ENCODE results near the gene INPP5D.

Gene INPP5D

GRCh38 chr2:233255151-233255550 is 195.0 kb downstream of the INPP5D start:
- peaks cover 12% of the 10 kb centered on the region for H3K36me3 ChIP-seq (replicated peaks; ENCODE audit: low read depth, low read length)

GRCh38 chr2:233256048-233256447 is 195.9 kb downstream of the INPP5D start:
- Histone ChIP-seq H3K79me2 (ENCODE audit: low read length) (peaks cover 54% of the 10 kb centered on the region), H3K36me3 (replicated peaks; ENCODE audit: low read depth, low read length) (peaks cover 12% of the 10 kb centered on the region), H2AFZ (ENCODE audit: low read depth, low read length) (no peak overlapping the region), H3K4me1 (ENCODE audit: low read length) (peaks cover 15% of the 10 kb centered on the region), H3K4me3 (ENCODE audit: low read length) (no peak overlapping the region), H4K20me1 (ENCODE audit: insufficient read depth, low read length) (no peaks in the 10 kb centered on the region), H3K4me2 (ENCODE audit: low read length) (no peak overlapping the region), H3K27ac (ENCODE audit: low read length) (no peak overlapping the region; the same call in 1 of the 2 replicates), H3K9me3 (ENCODE audit: insufficient read depth, low read length) (no peaks in the 10 kb centered on the region), H3K9ac (ENCODE audit: low read length) (no peak overlapping the region), H3K27me3 (ENCODE audit: low read depth, low read length) (no peaks in the 10 kb centered on the region)
- TF ChIP-seq EZH2phosphoT487 (IDR thresholded peaks at IDR 0.05; ENCODE audit: low read depth), result no peak
- TF ChIP-seq, protein P1, sequence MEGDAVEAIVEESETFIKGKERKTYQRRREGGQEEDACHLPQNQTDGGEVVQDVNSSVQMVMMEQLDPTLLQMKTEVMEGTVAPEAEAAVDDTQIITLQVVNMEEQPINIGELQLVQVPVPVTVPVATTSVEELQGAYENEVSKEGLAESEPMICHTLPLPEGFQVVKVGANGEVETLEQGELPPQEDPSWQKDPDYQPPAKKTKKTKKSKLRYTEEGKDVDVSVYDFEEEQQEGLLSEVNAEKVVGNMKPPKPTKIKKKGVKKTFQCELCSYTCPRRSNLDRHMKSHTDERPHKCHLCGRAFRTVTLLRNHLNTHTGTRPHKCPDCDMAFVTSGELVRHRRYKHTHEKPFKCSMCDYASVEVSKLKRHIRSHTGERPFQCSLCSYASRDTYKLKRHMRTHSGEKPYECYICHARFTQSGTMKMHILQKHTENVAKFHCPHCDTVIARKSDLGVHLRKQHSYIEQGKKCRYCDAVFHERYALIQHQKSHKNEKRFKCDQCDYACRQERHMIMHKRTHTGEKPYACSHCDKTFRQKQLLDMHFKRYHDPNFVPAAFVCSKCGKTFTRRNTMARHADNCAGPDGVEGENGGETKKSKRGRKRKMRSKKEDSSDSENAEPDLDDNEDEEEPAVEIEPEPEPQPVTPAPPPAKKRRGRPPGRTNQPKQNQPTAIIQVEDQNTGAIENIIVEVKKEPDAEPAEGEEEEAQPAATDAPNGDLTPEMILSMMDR (IDR thresholded peaks at IDR 0.05; ENCODE audit: low read depth, low read length), result no peak

More at GRCh38 chr2:233255151-233255550, 195.0 kb downstream of the INPP5D start:
- H3K4me1 ChIP-seq (ENCODE audit: low read length), result peaks cover 18% of the 10 kb centered on the region
- H3K27ac ChIP-seq (ENCODE audit: low read length), result no peak overlapping the region
- TF ChIP-seq EZH2phosphoT487 (IDR thresholded peaks at IDR 0.05; ENCODE audit: low read depth), result no peak
- TF ChIP-seq, protein P1 (IDR thresholded peaks at IDR 0.05; ENCODE audit: low read depth, low read length), result no peak
- no peaks in the 10 kb centered on the region for H4K20me1 ChIP-seq (ENCODE audit: insufficient read depth, low read length)
- peaks cover 4% of the 10 kb centered on the region; the same call in 1 of the 2 replicates for H3K9me3 ChIP-seq (ENCODE audit: insufficient read depth, low read length)
- H3K79me2 ChIP-seq (ENCODE audit: low read length), result peaks cover 54% of the 10 kb centered on the region
- no peak overlapping the region for H2AFZ ChIP-seq (ENCODE audit: low read depth, low read length)
- H3K4me3 ChIP-seq (ENCODE audit: low read length), result no peak overlapping the region
- H3K27me3 ChIP-seq (ENCODE audit: low read depth, low read length), result no peaks in the 10 kb centered on the region
- no peak overlapping the region for H3K4me2 ChIP-seq (ENCODE audit: low read length)
- H3K9ac ChIP-seq (ENCODE audit: low read length), result no peak overlapping the region

Data from OCI-LY3 (cell line).